NCI-H526 treated with DMSO at 0.1 percent for 48 hours (cell line): ENCODE results near the gene THRAP3.
"Not testable (repeated sequence)": the region's sequence is repeated elsewhere in the genome, so short reads cannot be mapped to it uniquely, and the experiment has no call there.

ENCODE experiments used
- DNase-seq: peaks from one replicate; lab custom pipeline; 2025; lab: John Stamatoyannopoulos, UW

The THRAP3 gene

GRCh38 chr1:36247538-36247937, 23.3 kb downstream of the THRAP3 start:
- DNase-seq: no peak

DNA sequence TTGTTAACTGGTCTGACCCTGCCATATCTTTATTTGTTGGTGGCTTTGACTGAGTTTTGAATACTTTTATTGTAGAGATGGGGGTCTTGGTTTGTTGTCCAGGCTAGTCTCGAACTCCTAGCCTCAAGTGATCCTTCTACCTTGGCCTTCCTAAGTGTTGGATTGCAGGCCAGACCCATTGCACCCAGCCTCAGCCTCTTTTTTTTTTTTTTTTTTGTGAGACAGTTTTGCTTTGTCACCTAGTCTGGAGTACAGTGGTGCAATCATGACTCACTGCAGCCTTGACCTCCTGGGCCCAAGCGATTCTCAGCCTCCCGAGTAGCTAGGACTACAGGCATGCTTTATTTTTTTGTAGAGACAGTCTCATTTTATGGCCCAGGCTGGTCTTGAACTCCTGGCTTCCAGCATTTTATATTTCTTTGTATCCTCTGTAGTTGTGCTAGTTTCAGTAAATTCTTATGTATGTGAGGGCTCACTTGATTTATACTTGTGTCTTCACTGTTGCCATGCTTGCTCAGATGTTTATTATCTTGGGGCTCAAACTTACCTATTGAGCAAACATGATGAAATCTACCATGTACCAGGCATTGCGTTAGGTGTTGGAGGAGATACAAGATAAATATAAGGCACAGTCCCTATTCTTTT, 24.1 kb downstream of the THRAP3 start:
- no peak for DNase-seq

GRCh38 chr1:36251794-36252481, 27.7 kb downstream of the THRAP3 start:
- DNase-seq: no peak

DNA sequence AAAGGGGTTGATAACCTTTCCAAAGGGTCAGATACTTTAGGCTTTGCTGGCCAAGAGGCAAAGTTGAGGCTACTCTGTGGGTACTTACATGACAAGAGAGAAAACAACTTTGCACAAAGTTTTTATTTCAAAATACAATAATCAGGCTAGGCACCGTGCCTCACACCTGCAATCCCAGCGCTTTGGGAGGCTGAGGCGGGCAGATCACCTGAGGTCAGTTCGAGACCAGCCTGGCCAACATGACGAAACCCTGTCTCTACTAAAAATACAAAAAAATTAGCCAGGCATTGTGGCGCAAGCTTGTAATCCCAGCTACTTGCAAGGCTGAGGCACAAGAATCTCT, 28.2 kb downstream of the THRAP3 start:
- not testable (repeated sequence) for DNase-seq

- no peak for DNase-seq
These were observed 29.1 kb downstream of the THRAP3 start for GRCh38 chr1:36253161-36253862.

- DNase-seq: no peak
These were observed 32.5 kb downstream of the THRAP3 start for GRCh38 chr1:36256558-36257374.

DNA sequence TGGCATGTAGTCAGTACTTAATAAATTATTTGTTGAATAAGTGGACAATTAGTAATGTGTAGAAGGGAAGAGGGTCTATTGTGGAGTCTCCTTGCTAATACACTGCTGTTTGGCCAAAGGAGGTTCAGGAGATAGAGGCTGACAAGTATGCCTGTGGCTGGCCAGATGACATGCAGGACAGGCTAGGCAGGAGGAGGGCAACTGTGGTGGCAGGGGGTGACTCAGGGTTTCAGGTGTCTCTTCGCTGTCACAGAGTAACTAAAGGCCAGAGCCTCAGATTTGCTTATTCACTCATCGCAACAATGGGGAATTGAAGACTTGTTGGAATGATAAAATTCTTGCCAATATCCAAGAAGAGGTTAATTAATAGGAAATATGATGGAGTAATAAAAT, 33.1 kb downstream of the THRAP3 start:
- DNase-seq: no peak

DNA sequence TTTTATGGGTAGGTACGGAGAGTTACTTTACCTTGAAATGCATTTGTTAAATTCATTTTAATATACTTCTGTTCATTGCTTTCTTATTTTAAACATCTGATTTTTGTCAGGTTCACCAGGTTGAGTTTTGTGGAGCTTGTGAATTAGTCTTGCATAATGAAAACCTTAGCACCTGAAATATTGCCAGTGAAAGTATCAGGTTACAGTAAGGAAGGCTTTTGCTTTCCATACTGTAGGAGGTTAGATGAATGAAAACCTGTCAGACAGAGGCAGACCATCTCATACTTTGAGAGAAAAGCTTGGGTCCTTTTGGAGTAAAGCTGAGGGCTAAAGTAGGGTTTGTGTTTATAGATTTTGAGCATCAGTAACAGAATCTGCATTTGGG, 34.7 kb downstream of the THRAP3 start:
- peak; percentile 74 for DNase-seq

- DNase-seq: no peak
These were observed 44.7 kb downstream of the THRAP3 start for GRCh38 chr1:36268981-36269380.

DNA sequence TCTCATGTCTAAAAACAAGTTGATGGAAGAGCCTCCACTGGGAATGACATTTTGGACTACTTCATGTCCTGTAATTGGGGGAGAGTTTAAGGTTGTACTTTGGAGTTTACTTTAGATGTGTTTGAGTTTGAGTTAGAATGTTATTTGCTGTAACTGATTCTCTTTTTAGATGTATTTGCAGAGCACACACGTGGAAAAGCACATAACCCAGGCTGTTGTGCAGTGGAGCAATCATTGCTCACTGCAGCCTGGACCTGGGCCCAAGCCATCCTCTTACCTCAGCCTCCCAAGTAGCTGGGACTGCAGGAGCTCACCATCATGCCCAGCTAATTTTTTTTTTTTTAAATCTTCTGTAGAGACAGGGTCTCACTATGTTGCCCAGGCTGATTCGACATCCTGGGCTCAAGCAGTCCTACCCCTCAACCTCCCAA, 45.2 kb downstream of the THRAP3 start:
- no peak for DNase-seq

DNA sequence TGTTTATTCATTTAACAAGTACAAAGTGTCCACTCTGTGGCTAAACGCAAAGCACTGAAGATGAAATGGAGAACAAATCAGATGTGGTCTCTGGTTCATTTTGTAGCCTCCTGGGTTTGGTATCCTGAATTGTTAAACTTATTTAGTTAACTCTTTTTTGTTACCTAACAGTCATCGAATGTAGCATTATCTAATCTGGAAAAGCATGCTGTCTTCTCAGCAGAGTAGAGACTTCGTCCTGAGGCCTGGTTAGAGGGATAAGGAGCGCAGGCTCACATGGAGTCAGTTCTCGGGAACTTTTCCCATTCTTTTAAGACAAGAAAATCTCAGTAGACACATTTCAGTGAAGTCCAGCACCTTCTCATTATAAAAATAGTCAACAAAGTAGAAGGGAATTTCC, 48.8 kb downstream of the THRAP3 start:
- DNase-seq: no peak

GRCh38 chr1:36274201-36274600, 50.0 kb downstream of the THRAP3 start:
- no peak for DNase-seq

- no peak for DNase-seq
These were observed 52.4 kb downstream of the THRAP3 start for GRCh38 chr1:36276688-36277087.

DNA sequence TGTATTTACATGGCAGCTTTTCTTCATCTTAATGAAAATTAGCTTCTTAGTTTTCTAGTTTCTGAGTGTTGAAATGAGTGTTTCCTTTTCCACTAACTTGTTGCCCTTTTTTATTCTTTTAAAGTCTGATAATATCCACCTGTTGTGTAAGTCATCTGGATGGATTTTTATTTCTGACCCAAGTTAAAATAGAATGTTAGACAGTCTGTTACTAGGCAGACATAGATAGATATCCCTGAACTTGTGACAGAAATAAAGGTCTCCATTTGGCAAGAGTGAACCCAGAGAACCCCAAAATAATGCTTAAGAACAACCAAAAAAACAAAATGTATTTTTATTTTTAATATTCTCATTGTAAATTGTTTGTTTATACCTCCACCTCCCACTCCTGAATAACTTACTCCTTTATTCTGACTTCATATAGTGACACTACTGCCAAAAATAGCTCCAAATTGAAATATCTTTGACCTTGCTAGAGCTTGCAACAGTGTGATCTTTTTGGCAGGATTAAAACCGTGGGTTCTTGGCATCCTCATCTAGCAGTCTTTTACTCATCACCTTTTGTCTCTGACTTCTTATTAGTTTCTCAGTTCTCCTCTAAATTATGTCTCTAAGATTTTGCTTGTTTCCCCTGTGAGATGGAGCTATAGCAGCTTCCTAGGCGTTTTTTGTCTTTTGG, 55.0 kb downstream of the THRAP3 start:
- no peak for DNase-seq

- DNase-seq: no peak
These were observed 55.6 kb downstream of the THRAP3 start for GRCh38 chr1:36279789-36280296.

GRCh38 chr1:36284061-36284460, 59.8 kb downstream of the THRAP3 start:
- DNase-seq: no peak

- no peak for DNase-seq
These were observed 60.3 kb downstream of the THRAP3 start for GRCh38 chr1:36284517-36284916.

- peak; percentile 65 for DNase-seq
These were observed 61.3 kb downstream of the THRAP3 start for GRCh38 chr1:36285443-36286101.

DNA sequence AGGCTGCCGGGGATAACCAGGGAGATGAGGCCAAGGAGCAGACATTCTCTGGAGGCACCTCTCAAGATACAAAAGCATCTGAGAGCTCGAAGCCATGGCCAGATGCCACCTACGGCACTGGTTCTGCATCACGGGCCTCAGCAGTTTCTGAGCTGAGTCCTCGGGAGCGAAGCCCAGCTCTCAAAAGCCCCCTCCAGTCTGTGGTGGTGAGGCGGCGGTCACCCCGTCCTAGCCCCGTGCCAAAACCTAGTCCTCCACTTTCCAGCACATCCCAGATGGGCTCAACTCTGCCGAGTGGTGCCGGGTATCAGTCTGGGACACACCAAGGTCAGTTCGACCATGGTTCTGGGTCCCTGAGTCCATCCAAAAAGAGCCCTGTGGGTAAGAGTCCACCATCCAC, 62.6 kb downstream of the THRAP3 start:
- no peak for DNase-seq

GRCh38 chr1:36287595-36287994, 63.4 kb downstream of the THRAP3 start:
- DNase-seq: no peak

DNA sequence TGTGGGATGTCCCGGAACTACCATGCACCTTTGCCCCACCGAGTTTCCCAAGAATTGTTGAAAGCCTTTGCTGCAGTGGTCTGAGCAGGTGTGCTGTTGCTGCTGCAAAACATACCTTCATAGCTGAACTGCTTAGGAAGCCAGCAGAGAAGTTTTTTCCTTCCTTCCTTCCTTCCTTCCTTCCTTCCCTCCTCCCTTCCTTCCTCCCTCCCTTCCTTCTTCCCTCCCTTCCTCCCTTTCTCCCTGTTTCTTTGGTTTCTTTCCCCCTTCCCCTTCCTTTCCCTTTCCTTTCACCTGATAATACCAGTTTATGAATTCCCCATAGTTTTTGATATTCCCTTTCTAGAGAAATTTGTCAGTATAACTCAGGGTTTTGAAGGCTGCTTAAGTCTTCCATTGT, 71.1 kb downstream of the THRAP3 start:
- no peak for DNase-seq
